GM19324 (cell line): ENCODE results near the gene CSNK1D.

ENCODE experiments used
- ATAC-seq: cut with Tn5 transposase; IDR thresholded peaks from one replicate; pipeline ENCODE4 v1.9.1; 2021; ENCODE audit warnings: mild to moderate bottlenecking, moderate library complexity; ENCODE audit not compliant: unreplicated experiment, low FRiP score

CSNK1D gene

GRCh38 chr17:82296511-82297279 is 23.2 kb upstream of the CSNK1D start:
- no peak for ATAC-seq

- no peak for ATAC-seq
Measured at GRCh38 chr17:82295472-82295814, 21.9 kb upstream of the CSNK1D start.

- no peak for ATAC-seq
Measured at GRCh38 chr17:82294064-82294773, 20.7 kb upstream of the CSNK1D start.

GRCh38 chr17:82292251-82293154 is 19.0 kb upstream of the CSNK1D start:
- ATAC-seq: peak; percentile 96

- no peak for ATAC-seq
Measured at GRCh38 chr17:82291582-82292250, 18.2 kb upstream of the CSNK1D start.

GRCh38 chr17:82287868-82288801 is 14.6 kb upstream of the CSNK1D start:
- no peak for ATAC-seq

- no peak for ATAC-seq
Measured at GRCh38 chr17:82287013-82287867, 13.7 kb upstream of the CSNK1D start.

GRCh38 chr17:82285141-82285540 is 11.6 kb upstream of the CSNK1D start:
- no peak for ATAC-seq

- ATAC-seq: no peak
Measured at GRCh38 chr17:82283208-82283749, 9.8 kb upstream of the CSNK1D start.

GRCh38 chr17:82282239-82283207 is 9.0 kb upstream of the CSNK1D start:
- no peak for ATAC-seq

- no peak for ATAC-seq
Measured at GRCh38 chr17:82281502-82282238, 8.2 kb upstream of the CSNK1D start.

- ATAC-seq: no peak
Measured at GRCh38 chr17:82281076-82281475, 7.6 kb upstream of the CSNK1D start.

GRCh38 chr17:82280537-82280936 is 7.0 kb upstream of the CSNK1D start:
- ATAC-seq: no peak

GRCh38 chr17:82278786-82279391 is 5.4 kb upstream of the CSNK1D start:
- ATAC-seq: no peak

- no peak for ATAC-seq
Measured at GRCh38 chr17:82278308-82278707, 4.8 kb upstream of the CSNK1D start.

GRCh38 chr17:82277851-82278250 is 4.4 kb upstream of the CSNK1D start:
- ATAC-seq: no peak
